NCI-H187 (cell line): ENCODE data around the gene ZSCAN30.
A peak's percentile ranks its signal among the peaks of the same experiment; 100 is the strongest.
"Not testable (repeated sequence)": the region's sequence is repeated elsewhere in the genome, so short reads cannot be mapped to it uniquely, and the experiment has no call there.

Experiments used
- DNase-seq, 2 experiments: peaks; one replicate each; lab custom pipeline; 2025; lab: John Stamatoyannopoulos, UW

ZSCAN30 gene

GRCh38 chr18:35236571-35237363 lies 53.3 kb downstream of the ZSCAN30 start:
- no peak for DNase-seq

- DNase-seq: peak in 1 of 2 experiments; percentile 44
Measured at GRCh38 chr18:35231052-35231451, 59.0 kb downstream of the ZSCAN30 start.

GRCh38 chr18:35227254-35227653 lies 62.8 kb downstream of the ZSCAN30 start:
- no peak for DNase-seq

- DNase-seq: no peak
Measured at GRCh38 chr18:35223797-35224196, 66.2 kb downstream of the ZSCAN30 start.

GRCh38 chr18:35220424-35220823 lies 69.6 kb downstream of the ZSCAN30 start:
- no peak for DNase-seq

GRCh38 chr18:35219331-35219730 lies 70.7 kb downstream of the ZSCAN30 start:
- not testable (repeated sequence) for DNase-seq

- DNase-seq: not testable (repeated sequence)
Measured at GRCh38 chr18:35216611-35217010, 73.4 kb downstream of the ZSCAN30 start.

- no peak for DNase-seq
Measured at GRCh38 chr18:35215026-35215425, 75.0 kb downstream of the ZSCAN30 start.

- DNase-seq: not testable (repeated sequence)
Measured at GRCh38 chr18:35205746-35206458, 84.1 kb downstream of the ZSCAN30 start.

- no peak for DNase-seq
Measured at GRCh38 chr18:35205199-35205712, 84.8 kb downstream of the ZSCAN30 start.

GRCh38 chr18:35203067-35203466 lies 87.0 kb downstream of the ZSCAN30 start:
- DNase-seq: no peak

GRCh38 chr18:35201256-35201931 lies 88.6 kb downstream of the ZSCAN30 start:
- DNase-seq: no peak
